ENCODE data around the gene BFSP1.

The BFSP1 gene

GRCh38 chr20:17541596-17541995 lies 10.4 kb upstream of the BFSP1 start:
- no peak for DNase-seq
- H3K36me3 ChIP-seq = no peaks in the 10 kb centered on the region
- TF ChIP-seq, protein P1, sequence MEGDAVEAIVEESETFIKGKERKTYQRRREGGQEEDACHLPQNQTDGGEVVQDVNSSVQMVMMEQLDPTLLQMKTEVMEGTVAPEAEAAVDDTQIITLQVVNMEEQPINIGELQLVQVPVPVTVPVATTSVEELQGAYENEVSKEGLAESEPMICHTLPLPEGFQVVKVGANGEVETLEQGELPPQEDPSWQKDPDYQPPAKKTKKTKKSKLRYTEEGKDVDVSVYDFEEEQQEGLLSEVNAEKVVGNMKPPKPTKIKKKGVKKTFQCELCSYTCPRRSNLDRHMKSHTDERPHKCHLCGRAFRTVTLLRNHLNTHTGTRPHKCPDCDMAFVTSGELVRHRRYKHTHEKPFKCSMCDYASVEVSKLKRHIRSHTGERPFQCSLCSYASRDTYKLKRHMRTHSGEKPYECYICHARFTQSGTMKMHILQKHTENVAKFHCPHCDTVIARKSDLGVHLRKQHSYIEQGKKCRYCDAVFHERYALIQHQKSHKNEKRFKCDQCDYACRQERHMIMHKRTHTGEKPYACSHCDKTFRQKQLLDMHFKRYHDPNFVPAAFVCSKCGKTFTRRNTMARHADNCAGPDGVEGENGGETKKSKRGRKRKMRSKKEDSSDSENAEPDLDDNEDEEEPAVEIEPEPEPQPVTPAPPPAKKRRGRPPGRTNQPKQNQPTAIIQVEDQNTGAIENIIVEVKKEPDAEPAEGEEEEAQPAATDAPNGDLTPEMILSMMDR (IDR thresholded peaks at IDR 0.05; ENCODE audit: low read depth, low read length) = no peak
- peaks cover 20% of the 10 kb centered on the region for H3K27me3 ChIP-seq
- H3K9me3 ChIP-seq = no peaks in the 10 kb centered on the region
- H3K4me3 ChIP-seq (ENCODE audit: low read depth, low read length) = no peak overlapping the region
- H3K4me1 ChIP-seq = no peaks in the 10 kb centered on the region; the same call in 1 of the 2 replicates

DNA sequence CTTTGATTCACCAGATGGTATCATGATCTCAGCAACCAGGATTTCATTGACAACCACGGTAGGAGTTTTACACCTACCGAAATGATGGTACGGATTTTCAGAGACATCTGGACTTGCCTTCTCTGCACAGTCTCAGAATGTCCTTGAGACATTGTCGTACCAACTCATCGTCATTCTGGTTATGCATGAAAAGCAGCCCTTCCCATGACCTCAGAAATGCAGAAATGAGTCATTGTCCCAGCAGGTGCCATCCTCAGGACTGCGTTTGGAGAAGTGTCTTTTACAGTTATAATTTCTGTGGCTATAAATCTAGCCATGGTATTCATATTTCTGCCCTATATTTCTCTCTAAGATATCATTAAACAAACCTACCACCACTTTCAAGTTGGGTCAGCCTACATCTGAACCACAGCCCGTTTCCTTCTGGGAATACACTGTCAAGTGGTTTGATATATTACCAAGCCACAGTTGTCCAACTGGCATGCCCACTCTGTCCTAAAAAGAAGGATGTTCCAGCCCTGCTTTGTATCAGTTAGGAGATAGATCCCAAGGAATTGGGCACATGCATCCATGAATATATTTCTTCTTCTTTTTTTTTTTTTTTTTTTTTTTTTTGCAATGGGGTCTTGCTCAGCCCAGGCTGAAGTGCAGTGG lies 7.5 kb upstream of the BFSP1 start:
- peaks cover 2% of the 10 kb centered on the region for H3K4me1 ChIP-seq
- no peaks in the 10 kb centered on the region for H3K9me3 ChIP-seq
- peaks cover 11% of the 10 kb centered on the region for H3K27me3 ChIP-seq
- H3K36me3 ChIP-seq = no peaks in the 10 kb centered on the region
- H3K4me3 ChIP-seq (ENCODE audit: low read depth, low read length) = no peak overlapping the region
- TF ChIP-seq, protein P1 (IDR thresholded peaks at IDR 0.05; ENCODE audit: low read depth, low read length) = no peak
- no peak for DNase-seq

DNA sequence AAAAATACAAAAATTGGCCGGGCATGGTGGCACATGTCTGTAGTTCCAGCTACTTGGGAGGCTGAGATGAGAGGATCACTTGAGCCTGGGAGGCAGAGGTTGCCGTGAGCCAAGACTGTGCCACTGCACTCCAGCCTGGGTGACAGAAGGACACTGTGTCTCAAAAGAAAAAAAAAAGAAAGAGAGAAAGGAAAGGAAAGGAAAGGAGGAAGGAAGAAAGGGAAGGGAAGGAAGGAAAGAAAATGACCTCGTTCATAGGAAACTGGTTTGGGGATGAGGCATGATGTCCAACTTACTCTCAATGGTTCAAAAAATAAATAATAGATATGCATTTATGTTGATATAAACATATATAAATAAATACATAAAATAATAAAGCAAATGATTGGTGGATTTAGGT lies 6.8 kb upstream of the BFSP1 start:
- H3K36me3 ChIP-seq = no peaks in the 10 kb centered on the region
- DNase-seq = no peak
- TF ChIP-seq, protein P1 (IDR thresholded peaks at IDR 0.05; ENCODE audit: low read depth, low read length) = no peak
- H3K4me1 ChIP-seq = peaks cover 5% of the 10 kb centered on the region
- peaks cover 9% of the 10 kb centered on the region for H3K27me3 ChIP-seq
- no peaks in the 10 kb centered on the region for H3K9me3 ChIP-seq
- no peak overlapping the region for H3K4me3 ChIP-seq (ENCODE audit: low read depth, low read length)

- H3K9me3 ChIP-seq = no peaks in the 10 kb centered on the region
- TF ChIP-seq, protein P1 (IDR thresholded peaks at IDR 0.05; ENCODE audit: low read depth, low read length) = peak; percentile 99
- peaks cover 6% of the 10 kb centered on the region for H3K4me1 ChIP-seq
- no peaks in the 10 kb centered on the region for H3K36me3 ChIP-seq
- H3K4me3 ChIP-seq (ENCODE audit: low read depth, low read length) = no peak overlapping the region
- H3K27me3 ChIP-seq = peaks cover 7% of the 10 kb centered on the region
- peak; percentile 77 for DNase-seq
Measured at GRCh38 chr20:17536944-17537444, 5.8 kb upstream of the BFSP1 start.

- Histone ChIP-seq H3K4me3 (ENCODE audit: low read depth, low read length) (no peak overlapping the region), H3K36me3 (no peaks in the 10 kb centered on the region), H3K4me1 (peaks cover 8% of the 10 kb centered on the region), H3K9me3 (no peaks in the 10 kb centered on the region), H3K27me3 (peaks cover 3% of the 10 kb centered on the region; the same call in 1 of the 2 replicates)
- DNase-seq = no peak
- TF ChIP-seq, protein P1 (IDR thresholded peaks at IDR 0.05; ENCODE audit: low read depth, low read length) = no peak
Measured at GRCh38 chr20:17534077-17534476, 2.9 kb upstream of the BFSP1 start.

- no peaks in the 10 kb centered on the region for H3K27me3 ChIP-seq
Measured at GRCh38 chr20:17533396-17533795, 2.2 kb upstream of the BFSP1 start.

More at GRCh38 chr20:17533396-17533795, 2.2 kb upstream of the BFSP1 start:
- Histone ChIP-seq H3K4me1 (peaks cover 8% of the 10 kb centered on the region), H3K4me3 (ENCODE audit: low read depth, low read length) (no peak overlapping the region), H3K36me3 (no peaks in the 10 kb centered on the region), H3K9me3 (no peaks in the 10 kb centered on the region)
- peak; percentile 62 for DNase-seq
- TF ChIP-seq, protein P1 (IDR thresholded peaks at IDR 0.05; ENCODE audit: low read depth, low read length) = no peak
